ENCODE data around the gene PLXNB2.

GRCh38 chr22:50262460-50262911, 45.0 kb downstream of the PLXNB2 start:
- no peak for TF ChIP-seq CTCF (IDR thresholded peaks at IDR 0.05)
- no peak for TF ChIP-seq POLR2A (IDR thresholded peaks at IDR 0.05)
